H9 (cell line): ENCODE results near the gene P4HA2. TPM values are rescaled to one million over a fixed set of nuclear protein-coding genes. Genes with fewer than 3 reads are reported as not detected.

Experiments used
- DNase-seq: peaks from one replicate; pipeline ENCODE4 v3.0.0-alpha.2; 2017
- H2AFZ ChIP-seq: one replicate; pipeline ENCODE4 v1.6.1; 2013; ENCODE audit warnings: mild to moderate bottlenecking, low read length, control low read depth, moderate library complexity
- H2AK5ac ChIP-seq: 2 replicates; pipeline ENCODE4 v1.6.1; 2013; ENCODE audit warnings: low read length, control low read depth, mixed read lengths; ENCODE audit not compliant: insufficient read length
- H2BK120ac ChIP-seq: one replicate; pipeline ENCODE4 v1.6.1; 2013; ENCODE audit warnings: low read depth, mild to moderate bottlenecking, low read length, control low read depth, inconsistent platforms; ENCODE audit not compliant: poor library complexity, severe bottlenecking
- H2BK12ac ChIP-seq: 2 replicates; pipeline ENCODE4 v1.6.1; 2013; ENCODE audit warnings: low read length, control low read depth, mixed read lengths, low read depth; ENCODE audit not compliant: insufficient read length
- H2BK15ac ChIP-seq: 2 replicates; pipeline ENCODE4 v1.6.1; 2013; ENCODE audit warnings: low read depth, low read length, control low read depth
- H2BK20ac ChIP-seq: one replicate; pipeline ENCODE4 v1.6.1; 2013; ENCODE audit warnings: low read depth, mild to moderate bottlenecking, low read length, control low read depth, inconsistent platforms; ENCODE audit not compliant: poor library complexity, severe bottlenecking
- H2BK5ac ChIP-seq: 2 replicates; pipeline ENCODE4 v1.6.1; 2013; ENCODE audit warnings: low read length, control low read depth, mixed read lengths; ENCODE audit not compliant: insufficient read length
- H3K14ac ChIP-seq: 2 replicates; pipeline ENCODE4 v1.6.1; 2013; ENCODE audit warnings: low read length, control low read depth; ENCODE audit not compliant: insufficient read depth
- H3K18ac ChIP-seq: 2 replicates; pipeline ENCODE4 v1.6.1; 2013; ENCODE audit warnings: low read depth, mild to moderate bottlenecking, mixed read lengths, low read length, control low read depth; ENCODE audit not compliant: insufficient read length
- H3K23ac ChIP-seq: 2 replicates; pipeline ENCODE4 v1.6.1; 2013; ENCODE audit warnings: low read length, control low read depth, mixed read lengths, low read depth; ENCODE audit not compliant: insufficient read length
- H3K23me2 ChIP-seq: 2 replicates; pipeline ENCODE4 v1.6.1; 2013; ENCODE audit warnings: low read depth, mild to moderate bottlenecking, mixed read lengths, low read length, control low read depth; ENCODE audit not compliant: insufficient read length, poor library complexity, severe bottlenecking
- H3K27ac ChIP-seq: 2 replicates; pipeline ENCODE4 v1.5.1; 2013; ENCODE audit warnings: low read length, control low read depth, mixed read lengths, low read depth; ENCODE audit not compliant: insufficient read length
- H3K27me3 ChIP-seq: 2 replicates; pipeline ENCODE4 v1.6.1; 2013; ENCODE audit warnings: low read length, control low read depth, inconsistent platforms; ENCODE audit not compliant: insufficient read depth
- H3K4ac ChIP-seq: 2 replicates; pipeline ENCODE4 v1.6.1; 2013; ENCODE audit warnings: low read depth, mild to moderate bottlenecking, control low read depth, inconsistent platforms, low read length, moderate library complexity
- H3K4me1 ChIP-seq: 2 replicates; pipeline ENCODE4 v1.6.1; 2013; ENCODE audit warnings: low read length, control low read depth, inconsistent platforms; ENCODE audit not compliant: insufficient read depth
- H3K4me2 ChIP-seq: 2 replicates; pipeline ENCODE4 v1.6.1; 2013; ENCODE audit warnings: low read length, control low read depth, mixed read lengths; ENCODE audit not compliant: insufficient read length, insufficient read depth
- H3K56ac ChIP-seq: 2 replicates; pipeline ENCODE4 v1.6.1; 2013; ENCODE audit warnings: low read depth, mild to moderate bottlenecking, mixed read lengths, low read length, control low read depth; ENCODE audit not compliant: insufficient read length
- H3K79me1 ChIP-seq: 2 replicates; pipeline ENCODE4 v1.6.1; 2013; ENCODE audit warnings: low read depth, mild to moderate bottlenecking, moderate library complexity, low read length, control low read depth, inconsistent platforms; ENCODE audit not compliant: insufficient read depth, poor library complexity, severe bottlenecking
- H3K79me2 ChIP-seq: 2 replicates; pipeline ENCODE4 v1.6.1; 2013; ENCODE audit warnings: low read length, control low read depth, inconsistent platforms; ENCODE audit not compliant: insufficient read depth
- H3K9ac ChIP-seq: 2 replicates; pipeline ENCODE4 v1.6.1; 2013; ENCODE audit warnings: low read length, control low read depth, mixed read lengths; ENCODE audit not compliant: insufficient read length; ENCODE audit errors: extremely low read depth
- H3K9me3 ChIP-seq: one replicate; pipeline ENCODE4 v1.6.1; 2013; ENCODE audit warnings: low read depth, low read length, inconsistent platforms; ENCODE audit not compliant: control insufficient read depth
- H3T11ph ChIP-seq: one replicate; pipeline ENCODE4 v1.6.1; 2013; ENCODE audit warnings: mild to moderate bottlenecking, low read length, control low read depth, inconsistent platforms
- H4K20me1 ChIP-seq: one replicate; pipeline ENCODE4 v1.6.1; 2013; ENCODE audit not compliant: control insufficient read depth, insufficient read length, insufficient read depth
- H4K5ac ChIP-seq: 2 replicates; pipeline ENCODE4 v1.6.1; 2013; ENCODE audit warnings: low read depth, mild to moderate bottlenecking, mixed read lengths, low read length, control low read depth; ENCODE audit not compliant: insufficient read length
- H4K8ac ChIP-seq: replicated peaks from 2 replicates; pipeline ENCODE4 v1.6.1; 2013; ENCODE audit warnings: low read length, control low read depth, mixed read lengths, low read depth; ENCODE audit not compliant: insufficient read length
- H4K91ac ChIP-seq: 2 replicates; pipeline ENCODE4 v1.6.1; 2013; ENCODE audit warnings: low read depth, mild to moderate bottlenecking, moderate library complexity, mixed read lengths, low read length, control low read depth; ENCODE audit not compliant: insufficient read length
- H3K27ac Mint-ChIP-seq, 3 experiments: 2 replicates in 2 of 3; 3 replicates in 1 of 3; pipeline ENCODE4 v1.8.0; 2020 to 2021; ENCODE audit warnings: mixed read lengths in 3 of 3, mild to moderate bottlenecking in 1 of 3, moderate library complexity in 1 of 3
- H3K27me3 Mint-ChIP-seq: 2 replicates; pipeline ENCODE4 v1.8.0; 2021; ENCODE audit warnings: low read depth, mild to moderate bottlenecking, moderate library complexity, mixed read lengths
- H3K36me3 Mint-ChIP-seq, 3 experiments: 2 replicates in 2 of 3; 3 replicates in 1 of 3; pipeline ENCODE4 v1.8.0; 2020 to 2021; ENCODE audit warnings: low read depth in 3 of 3, mixed read lengths in 3 of 3; ENCODE audit not compliant: insufficient read depth in 1 of 3
- H3K4me1 Mint-ChIP-seq, 2 experiments: 2 replicates each; pipeline ENCODE4 v1.8.0; 2020; ENCODE audit warnings: mixed read lengths in 2 of 2
- H3K4me3 Mint-ChIP-seq, 2 experiments: 2 replicates in 1 of 2; 3 replicates in 1 of 2; pipeline ENCODE4 v1.8.0; 2020 to 2021; ENCODE audit warnings: mild to moderate bottlenecking in 2 of 2, mixed read lengths in 2 of 2, moderate library complexity in 1 of 2
- H3K9me3 Mint-ChIP-seq, 2 experiments: 2 replicates in 1 of 2; 3 replicates in 1 of 2; pipeline ENCODE4 v1.8.0; 2020; ENCODE audit warnings: mild to moderate bottlenecking in 2 of 2, mixed read lengths in 2 of 2, moderate library complexity in 1 of 2
- CTCF ChIP-seq: fragments of 200-600 bp; sonication (generic); conservative IDR thresholded peaks from 3 replicates; pipeline ENCODE4 v1.8.0; 2021; ENCODE audit warnings: antibody characterized with exemption, mild to moderate bottlenecking
- microRNA-seq: library from miRNA; unstranded; fragments of <30 nt; microRNA quantifications from one replicate; pipeline ENCODE4, GENCODE V29; 2020; ENCODE audit warnings: borderline microRNAs expressed
- total RNA-seq: library from RNA; stranded (reverse); gene quantifications from 2 replicates; pipeline ENCODE4 v1.2.1, GENCODE V29; 2021

P4HA2 gene
- total RNA-seq, 1 experiment from 2014 or later, result 15.3 TPM

- Histone ChIP-seq H2BK20ac (no peak overlapping the region), H3K9ac (no peak overlapping the region), H3T11ph (no peak overlapping the region), H3K9me3 (peaks cover 7% of the 10 kb centered on the region), H3K14ac (no peak overlapping the region), H3K27me3 (no peaks in the 10 kb centered on the region), H2BK5ac (no peak overlapping the region), H4K91ac (no peak overlapping the region), H3K18ac (no peak overlapping the region), H3K4me2 (no peak overlapping the region), H3K23me2 (no peaks in the 10 kb centered on the region), H3K79me1 (no peaks in the 10 kb centered on the region), H2BK12ac (no peak overlapping the region), H3K23ac (no peak overlapping the region), H4K8ac (no peak overlapping the region), H2AK5ac (no peak overlapping the region), H3K79me2 (no peaks in the 10 kb centered on the region), H3K4ac (no peak overlapping the region), H4K20me1 (no peaks in the 10 kb centered on the region), H3K56ac (no peak overlapping the region), H2BK120ac (no peak overlapping the region), H2BK15ac (no peak overlapping the region), H2AFZ (no peak overlapping the region), H3K4me1 (no peaks in the 10 kb centered on the region), H3K27ac (no peak overlapping the region), H4K5ac (no peak overlapping the region)
- no peak for DNase-seq
- peaks cover 8% of the 10 kb centered on the region for H3K27me3 Mint-ChIP-seq
- TF ChIP-seq CTCF, result no peak
- no peak overlapping the region for H3K27ac Mint-ChIP-seq
- peaks cover 0 to 4% (median 0%) of the 10 kb centered on the region in 3 experiments; a peak in 1 of 7 replicates for H3K36me3 Mint-ChIP-seq
- H3K4me1 Mint-ChIP-seq, result no peaks in the 10 kb centered on the region
- no peak overlapping the region for H3K4me3 Mint-ChIP-seq
- H3K9me3 Mint-ChIP-seq, result peaks cover 43 to 47% of the 10 kb centered on the region in 2 experiments
Observed at GRCh38 chr5:132142459-132142858, 85.2 kb downstream of the P4HA2 start.

Small RNAs within 50 kb of the gene (microRNA-seq; reads per million reads assigned to microRNA genes)
- not detected for gene MIR6830

Other genes with a start within 250 kb of the P4HA2 start
- 1.3 and 1.6 TPM in 2 replicates for gene ACSL6, start 216.2 kb downstream of the P4HA2 start, total RNA-seq
- gene IL3, start 167.2 kb downstream of the P4HA2 start, total RNA-seq, result not detected in 2 replicates
- gene CSF2, start 154.1 kb downstream of the P4HA2 start, total RNA-seq, result not detected in 2 replicates
- gene PDLIM4, start 29.8 kb upstream of the P4HA2 start, total RNA-seq, result 7.6 and 12.2 TPM in 2 replicates
- gene SLC22A4, start 66.5 kb upstream of the P4HA2 start, total RNA-seq, result 0.70 and 0.72 TPM in 2 replicates
- 3.4 and 3.9 TPM in 2 replicates for gene SLC22A5, start 141.9 kb upstream of the P4HA2 start, total RNA-seq